BE2C (cell line): ENCODE data around the gene TPR.
A peak's percentile ranks its signal among the peaks of the same experiment; 100 is the strongest.
"Not testable (repeated sequence)": the region's sequence is repeated elsewhere in the genome, so short reads cannot be mapped to it uniquely, and the experiment has no call there.

ENCODE experiments used
- DNase-seq: peaks from one replicate; pipeline ENCODE4 v3.0.0-alpha.2; 2020
- H3K27me3 ChIP-seq: fragments of 250-450 bp; sonication (Bioruptor Pico); 2 replicates; pipeline ENCODE4 v1.5.1; 2020; ENCODE audit warnings: mild to moderate bottlenecking
- H3K36me3 ChIP-seq: fragments of 250-450 bp; sonication (Bioruptor Pico); 2 replicates; pipeline ENCODE4 v1.5.1; 2020; ENCODE audit warnings: mild to moderate bottlenecking
- H3K4me1 ChIP-seq: fragments of 250-450 bp; sonication (Bioruptor Pico); 2 replicates; pipeline ENCODE4 v1.5.1; 2020
- H3K4me3 ChIP-seq: 2 replicates; pipeline ENCODE4 v1.5.1; 2011; ENCODE audit warnings: low read depth, low read length
- H3K9me3 ChIP-seq: fragments of 250-450 bp; sonication (Bioruptor Pico); 2 replicates; pipeline ENCODE4 v1.5.1; 2020
- CTCF ChIP-seq: IDR thresholded peaks from 2 replicates; pipeline ENCODE4 v1.5.1; 2012; ENCODE audit warnings: mild to moderate bottlenecking, low read depth, low read length

TPR gene

GRCh38 chr1:186390925-186391324, 15.9 kb upstream of the TPR start:
- no peaks in the 10 kb centered on the region for H3K27me3 ChIP-seq
- no peaks in the 10 kb centered on the region for H3K4me1 ChIP-seq
- no peaks in the 10 kb centered on the region for H3K9me3 ChIP-seq
- TF ChIP-seq CTCF: no peak
- no peak overlapping the region for H3K4me3 ChIP-seq
- H3K36me3 ChIP-seq: peaks cover 43% of the 10 kb centered on the region
- no peak for DNase-seq

- DNase-seq: no peak
- Histone ChIP-seq H3K27me3 (no peaks in the 10 kb centered on the region), H3K4me1 (no peaks in the 10 kb centered on the region), H3K4me3 (no peak overlapping the region), H3K36me3 (peaks cover 35% of the 10 kb centered on the region), H3K9me3 (no peaks in the 10 kb centered on the region)
- no peak for TF ChIP-seq CTCF
Measured at GRCh38 chr1:186386725-186387383, 11.8 kb upstream of the TPR start.

- H3K4me3 ChIP-seq: peak overlapping the region; percentile 98
- no peaks in the 10 kb centered on the region for H3K27me3 ChIP-seq
- peaks cover 22% of the 10 kb centered on the region for H3K36me3 ChIP-seq
- TF ChIP-seq CTCF: no peak
- no peak for DNase-seq
- H3K4me1 ChIP-seq: no peaks in the 10 kb centered on the region
- H3K9me3 ChIP-seq: no peaks in the 10 kb centered on the region
Measured at GRCh38 chr1:186375929-186376319, 871 bp upstream of the TPR start.

- peaks cover 32% of the 10 kb centered on the region for H3K36me3 ChIP-seq
- peak; percentile 10 for DNase-seq
Measured at GRCh38 chr1:186374303-186375151, 526 bp downstream of the TPR start.

GRCh38 chr1:186347837-186348691, 27.0 kb downstream of the TPR start:
- H3K4me3 ChIP-seq, H3K9me3 ChIP-seq, H3K27me3 ChIP-seq, H3K4me1 ChIP-seq: not testable (repeated sequence)
- H3K36me3 ChIP-seq: peaks cover 91% of the 10 kb centered on the region
- DNase-seq: peak; percentile 35

More at GRCh38 chr1:186374303-186375151, 526 bp downstream of the TPR start:
- TF ChIP-seq CTCF: no peak
- no peaks in the 10 kb centered on the region for H3K9me3 ChIP-seq
- peak overlapping the region; percentile 98 for H3K4me3 ChIP-seq
- H3K4me1 ChIP-seq: no peaks in the 10 kb centered on the region
- H3K27me3 ChIP-seq: no peaks in the 10 kb centered on the region

- H3K4me3 ChIP-seq: no peak overlapping the region
Measured at GRCh38 chr1:186340772-186341171, 34.3 kb downstream of the TPR start.

More at GRCh38 chr1:186340772-186341171, 34.3 kb downstream of the TPR start:
- H3K9me3 ChIP-seq: no peaks in the 10 kb centered on the region
- no peaks in the 10 kb centered on the region for H3K27me3 ChIP-seq
- peaks cover 93% of the 10 kb centered on the region for H3K36me3 ChIP-seq
- TF ChIP-seq CTCF: no peak
- H3K4me1 ChIP-seq: no peaks in the 10 kb centered on the region
- no peak for DNase-seq
